HG03521 (cell line): ENCODE results near the gene TRIM51G.
"Not testable (repeated sequence)": the region's sequence is repeated elsewhere in the genome, so short reads cannot be mapped to it uniquely, and the experiment has no call there.

Experiments
- ATAC-seq: cut with Tn5 transposase; IDR thresholded peaks from one replicate; pipeline ENCODE4 v1.9.1; 2021; ENCODE audit warnings: mild to moderate bottlenecking, moderate library complexity; ENCODE audit not compliant: unreplicated experiment

TRIM51G gene, protein sequence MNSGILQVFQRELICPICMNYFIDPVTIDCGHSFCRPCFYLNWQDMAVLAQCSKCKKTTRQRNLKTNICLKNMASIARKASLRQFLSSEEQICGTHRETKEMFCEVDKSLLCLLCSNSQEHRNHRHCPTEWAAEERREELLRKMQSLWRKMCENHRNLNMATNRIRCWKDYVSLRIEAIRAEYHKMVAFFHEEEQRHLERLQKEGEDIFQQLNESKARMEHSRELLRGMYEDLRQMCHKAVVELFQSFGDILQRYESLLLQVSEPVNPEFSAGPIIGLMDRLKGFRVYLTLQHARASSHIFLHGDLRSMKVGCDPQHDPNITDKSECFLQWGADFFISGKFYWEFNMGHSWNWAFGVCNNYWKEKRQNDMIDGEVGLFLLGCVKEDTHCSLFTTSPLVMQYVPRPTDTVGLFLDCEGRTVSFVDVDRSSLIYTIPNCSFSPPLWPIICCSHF

DNA sequence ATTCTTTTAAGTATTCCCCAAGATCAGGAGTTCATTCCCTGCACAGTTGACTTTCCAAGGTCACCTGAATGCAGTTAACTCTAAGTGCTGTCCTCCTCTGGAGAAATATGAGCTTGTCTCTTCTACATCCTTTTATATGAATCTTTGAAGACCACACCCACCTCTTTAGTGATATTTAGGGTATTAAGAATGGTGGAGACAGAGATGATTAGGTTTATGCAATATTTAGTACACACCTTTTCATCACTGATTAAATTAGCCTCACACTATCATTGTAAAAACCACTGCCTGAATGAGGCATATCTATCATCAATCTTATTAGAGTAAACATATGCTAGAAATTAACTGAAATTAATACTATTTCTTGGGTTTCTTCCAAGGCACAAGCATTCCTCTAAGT lies at the start of gene TRIM51G:
Gene TRIM51G (minus strand): TSS at position 101 of the 400 bp plus-strand sequence. CDS start 2,190 bp downstream, outside the sequence.
- ATAC-seq: not testable (repeated sequence)

DNA sequence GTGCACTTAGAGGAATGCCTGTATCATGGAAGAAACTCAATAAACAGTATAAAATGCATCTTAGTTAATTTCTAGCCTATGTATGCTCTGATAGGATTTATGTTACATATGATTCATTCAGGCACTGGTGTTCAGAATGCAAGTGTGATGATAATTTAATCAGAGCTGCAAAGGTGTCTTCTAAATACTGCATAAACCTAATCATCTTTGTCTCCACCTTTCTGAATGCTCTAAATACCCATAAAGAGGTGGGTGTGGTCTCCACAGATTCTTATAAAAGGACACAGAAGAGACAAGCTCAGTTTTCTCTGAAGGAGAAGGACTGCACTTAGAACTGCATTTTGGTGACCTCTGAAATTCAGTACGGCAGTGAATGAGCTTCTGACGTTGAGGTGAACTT lies 44.8 kb upstream of the TRIM51G start, which contains the start of gene TRIM49B:
Gene TRIM49B (plus strand): TSS at position 301 of the 400 bp plus-strand sequence. CDS start 2,777 bp downstream, outside the sequence.
- ATAC-seq: not testable (repeated sequence)

DNA sequence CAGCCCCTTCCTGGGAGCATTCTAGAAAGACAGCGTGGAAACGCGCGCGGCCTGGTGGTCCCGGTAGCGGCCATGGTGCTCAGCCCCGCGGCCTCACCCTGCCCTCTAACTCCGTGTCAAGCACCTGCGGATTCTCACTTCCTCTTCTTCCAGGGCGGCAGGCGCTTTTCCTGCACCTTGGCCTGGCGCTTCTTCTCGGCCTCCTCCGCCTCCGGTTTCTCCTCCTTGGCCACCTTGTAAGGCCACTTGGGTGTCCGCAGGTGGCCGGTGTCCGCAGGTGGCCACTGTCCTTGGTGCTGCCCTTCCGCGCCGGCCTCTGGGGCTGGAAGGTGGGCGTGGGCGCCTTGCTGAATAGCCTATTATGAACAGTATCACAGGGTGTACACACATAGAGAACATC lies 15.1 kb downstream of the TRIM51G start:
- ATAC-seq: not testable (repeated sequence)

DNA sequence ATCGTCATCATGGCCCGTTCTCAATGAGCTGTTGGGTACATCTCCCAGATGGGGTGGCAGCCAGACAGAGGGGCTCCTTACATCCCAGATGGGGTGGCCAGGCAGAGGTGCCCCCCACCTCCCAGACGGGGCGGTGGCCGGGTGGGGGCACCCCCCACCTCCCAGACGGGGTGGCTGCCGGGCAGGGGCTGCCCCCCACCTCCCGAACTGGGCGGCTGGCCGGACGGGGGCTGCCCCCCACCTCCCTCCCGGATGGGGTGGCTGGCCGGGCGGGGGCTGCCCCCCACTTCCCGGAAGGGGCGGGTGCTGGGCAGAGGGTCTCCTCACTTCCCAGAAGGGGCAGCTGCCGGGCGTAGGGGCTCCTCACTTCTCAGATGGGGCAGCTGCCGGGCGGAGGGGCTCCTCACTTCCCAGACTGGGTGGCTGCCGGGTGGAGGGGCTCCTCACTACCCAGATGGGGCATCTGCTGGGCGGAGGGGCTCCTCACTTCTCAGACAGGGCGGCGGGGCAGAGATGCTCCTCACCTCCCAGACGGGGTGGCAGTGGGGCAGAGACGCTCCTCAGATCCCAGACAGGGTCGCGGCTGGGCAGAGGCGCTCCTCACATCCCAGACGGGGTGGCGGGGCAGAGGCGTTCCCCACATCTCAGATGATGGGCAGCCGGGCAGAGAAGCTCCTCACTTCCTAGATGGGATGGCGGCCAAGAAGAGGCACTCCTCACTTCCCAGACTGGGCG lies 28.2 kb downstream of the TRIM51G start:
- not testable (repeated sequence) for ATAC-seq

DNA sequence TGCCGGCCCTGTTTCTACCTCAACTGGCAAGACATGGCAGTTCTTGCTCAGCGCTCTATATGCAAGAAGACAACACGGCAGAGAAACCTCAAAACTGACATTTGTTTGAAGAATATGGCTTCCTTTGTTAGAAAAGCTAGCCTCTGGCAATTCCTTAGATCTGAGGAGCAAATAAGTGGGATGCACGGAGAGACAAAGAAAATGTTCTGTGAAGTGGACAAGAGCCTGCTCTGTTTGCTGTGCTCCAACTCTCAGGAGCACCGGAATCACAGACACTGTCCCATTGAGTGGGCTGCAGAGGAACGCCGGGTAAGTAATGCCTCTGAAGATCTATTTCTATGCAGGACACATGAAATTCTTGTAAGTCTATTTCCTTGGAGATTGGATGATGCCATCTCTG lies 37.9 kb downstream of the TRIM51G start:
- ATAC-seq: not testable (repeated sequence)
